Activated B cell treated with CpG ODN at 0.5 μM for 24 hours (primary cell): Measurements from ENCODE around the gene EML3. TPM values are rescaled to one million over a fixed set of nuclear protein-coding genes. Genes with fewer than 3 reads are reported as not detected.
A peak's percentile ranks its signal among the peaks of the same experiment; 100 is the strongest.
"Not testable (repeated sequence)": the region's sequence is repeated elsewhere in the genome, so short reads cannot be mapped to it uniquely, and the experiment has no call there.

Source experiments
- ATAC-seq: fragments of 200-7000 bp; cut with Tn5 transposase; one replicate; pipeline ENCODE4 v1.10.0; 2021; ENCODE audit warnings: low read depth, mild to moderate bottlenecking, moderate library complexity
- CTCF ChIA-PET: fragments of 350-600 bp; sonication (Branson Sonifier 250); formaldehyde crosslinking; loops from one replicate; lab custom pipeline; 2021; ENCODE audit warnings: antibody characterized with exemption; lab: Charles Lee
- POLR2A ChIA-PET: fragments of 350-600 bp; sonication (Branson Sonifier 250); formaldehyde crosslinking; loops from one replicate; lab custom pipeline; 2021; ENCODE audit warnings: antibody characterized with exemption; lab: Charles Lee
- DNase-seq: peaks from one replicate; pipeline ENCODE4 v3.0.0; 2022
- H3K27ac Mint-ChIP-seq: one replicate; pipeline ENCODE4 v1.8.0; 2020; ENCODE audit warnings: mixed read lengths
- H3K27me3 Mint-ChIP-seq: one replicate; pipeline ENCODE4 v1.8.0; 2021; ENCODE audit warnings: mixed read lengths
- H3K36me3 Mint-ChIP-seq: one replicate; pipeline ENCODE4 v1.8.0; 2021; ENCODE audit warnings: low read depth, mixed read lengths
- H3K4me1 Mint-ChIP-seq: one replicate; pipeline ENCODE4 v1.8.0; 2021; ENCODE audit warnings: mixed read lengths
- H3K4me3 Mint-ChIP-seq: one replicate; pipeline ENCODE4 v1.8.0; 2020; ENCODE audit warnings: mild to moderate bottlenecking, mixed read lengths
- H3K9me3 Mint-ChIP-seq: one replicate; pipeline ENCODE4 v1.8.0; 2020; ENCODE audit warnings: mixed read lengths
- intact Hi-C: fragments of 100-400 bp; cut with micrococcal nuclease; formaldehyde crosslinking; loops from one replicate; pipeline ENCODE4 v1.15.1; 2024
- total RNA-seq: library from RNA; stranded (reverse); gene quantifications from 2 replicates; pipeline ENCODE4 v1.2.3, GENCODE V29; 2022
- TF ChIP-seq, protein P1 (sequence below): fragments of 200-600 bp; IDR thresholded peaks from one replicate; pipeline ENCODE4 v1.8.0; 2022; ENCODE audit warnings: antibody characterized with exemption, mild to moderate bottlenecking

EML3 gene
- total RNA-seq, 1 donor from 2014 or later: 128 TPM

DNA sequence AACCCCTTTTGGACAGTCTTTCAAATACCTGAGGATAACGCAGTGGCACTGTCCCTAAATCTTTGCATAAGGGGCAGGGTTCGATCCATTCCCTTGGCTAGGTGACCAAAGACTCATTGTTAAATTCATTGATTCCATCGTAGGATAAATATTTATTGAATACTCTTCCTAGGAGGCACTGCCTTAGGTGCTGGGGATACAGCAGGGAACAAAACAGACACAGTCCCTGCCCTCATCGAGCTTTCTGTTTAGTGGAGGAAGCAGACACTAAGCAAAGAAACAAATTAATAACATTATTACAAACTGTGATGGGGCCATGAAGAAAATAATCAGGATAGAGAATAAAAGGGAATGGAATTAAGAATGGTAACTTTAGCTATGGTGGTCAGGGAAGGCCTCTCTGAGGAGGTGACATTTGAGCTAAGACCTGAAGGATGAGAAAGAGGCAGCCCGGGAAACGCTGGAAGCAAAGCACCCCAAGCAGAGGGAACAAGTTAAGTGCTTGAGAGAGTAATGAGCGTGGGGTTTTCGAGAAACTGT lies 8.5 kb upstream of the EML3 start:
- DNase-seq (no peak), ATAC-seq (no peak)
- peaks cover 19% of the 10 kb centered on the region for H3K4me1 Mint-ChIP-seq
- H3K36me3 Mint-ChIP-seq: peaks cover 42% of the 10 kb centered on the region
- peak overlapping the region; percentile 90 for H3K4me3 Mint-ChIP-seq
- TF ChIP-seq, protein P1, sequence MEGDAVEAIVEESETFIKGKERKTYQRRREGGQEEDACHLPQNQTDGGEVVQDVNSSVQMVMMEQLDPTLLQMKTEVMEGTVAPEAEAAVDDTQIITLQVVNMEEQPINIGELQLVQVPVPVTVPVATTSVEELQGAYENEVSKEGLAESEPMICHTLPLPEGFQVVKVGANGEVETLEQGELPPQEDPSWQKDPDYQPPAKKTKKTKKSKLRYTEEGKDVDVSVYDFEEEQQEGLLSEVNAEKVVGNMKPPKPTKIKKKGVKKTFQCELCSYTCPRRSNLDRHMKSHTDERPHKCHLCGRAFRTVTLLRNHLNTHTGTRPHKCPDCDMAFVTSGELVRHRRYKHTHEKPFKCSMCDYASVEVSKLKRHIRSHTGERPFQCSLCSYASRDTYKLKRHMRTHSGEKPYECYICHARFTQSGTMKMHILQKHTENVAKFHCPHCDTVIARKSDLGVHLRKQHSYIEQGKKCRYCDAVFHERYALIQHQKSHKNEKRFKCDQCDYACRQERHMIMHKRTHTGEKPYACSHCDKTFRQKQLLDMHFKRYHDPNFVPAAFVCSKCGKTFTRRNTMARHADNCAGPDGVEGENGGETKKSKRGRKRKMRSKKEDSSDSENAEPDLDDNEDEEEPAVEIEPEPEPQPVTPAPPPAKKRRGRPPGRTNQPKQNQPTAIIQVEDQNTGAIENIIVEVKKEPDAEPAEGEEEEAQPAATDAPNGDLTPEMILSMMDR: no peak
- no peaks in the 10 kb centered on the region for H3K9me3 Mint-ChIP-seq
- H3K27me3 Mint-ChIP-seq: no peaks in the 10 kb centered on the region
- intact Hi-C loops: no loop called here
- H3K27ac Mint-ChIP-seq: peak overlapping the region; percentile 83
- CTCF ChIA-PET: interaction anchor here (0.9 to 2.7 kb wide), 5 partner anchors 9 to 196 kb away, joined by 3 to 16 read pairs (median 3); partner anchors contain the start of gene TUT1
- POLR2A ChIA-PET: interaction anchor here (0.5 to 5.1 kb wide), 27 partner anchors 9 to 260 kb away, joined by 3 to 109 read pairs (median 5); partner anchors contain the start of genes C11orf98, CSKMT, EEF1G and EML3

DNA sequence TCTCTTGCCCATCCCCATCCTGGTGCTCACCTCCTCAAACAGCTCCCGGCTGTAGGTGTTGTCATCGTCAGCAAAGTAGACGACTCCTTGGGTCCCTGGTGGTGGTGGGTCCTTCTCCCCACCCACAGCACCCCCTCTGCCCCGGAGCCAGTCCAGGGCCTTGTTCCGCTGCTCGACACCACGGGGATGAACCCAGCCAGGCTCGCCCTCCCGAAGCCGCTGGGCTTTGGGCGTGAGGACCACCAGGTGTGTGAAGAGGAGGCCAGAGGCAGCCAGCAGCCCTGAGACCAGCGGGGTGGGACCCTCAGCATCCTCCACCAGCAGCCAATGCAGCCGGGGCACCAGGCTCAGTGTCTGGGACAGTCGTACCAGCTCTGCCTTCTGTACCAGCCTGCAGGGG lies 4.4 kb upstream of the EML3 start:
- CTCF ChIA-PET, H3K9me3 Mint-ChIP-seq, H3K27ac Mint-ChIP-seq, H3K27me3 Mint-ChIP-seq, intact Hi-C loops, POLR2A ChIA-PET, H3K4me3 Mint-ChIP-seq, DNase-seq, ATAC-seq: not testable (repeated sequence)
- peaks cover 36% of the 10 kb centered on the region for H3K36me3 Mint-ChIP-seq
- peaks cover 15% of the 10 kb centered on the region for H3K4me1 Mint-ChIP-seq

DNA sequence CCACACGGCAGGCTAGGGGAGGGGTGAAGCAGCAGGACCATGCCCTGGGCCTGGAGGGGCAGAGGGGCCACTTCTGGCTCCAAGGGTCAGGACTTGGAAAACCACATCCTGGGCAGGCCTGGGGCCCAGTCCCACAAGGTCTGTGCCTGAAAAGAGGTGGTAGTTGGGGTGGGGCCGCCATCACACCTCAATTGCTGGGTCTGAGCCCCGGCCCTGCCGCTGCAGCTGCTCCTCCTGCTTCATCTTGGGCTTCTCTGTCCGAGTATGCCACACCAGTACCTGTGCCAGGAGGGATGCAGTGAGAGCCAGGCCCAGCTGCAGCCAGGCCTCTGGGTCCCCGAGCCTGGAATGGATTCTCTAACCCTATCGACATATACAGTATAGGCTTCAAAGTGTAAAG lies 2.9 kb upstream of the EML3 start:
- Mint-ChIP-seq H3K4me1 (peaks cover 16% of the 10 kb centered on the region), H3K36me3 (peaks cover 38% of the 10 kb centered on the region), H3K4me3 (no peak overlapping the region), H3K27ac (no peak overlapping the region), H3K9me3 (no peaks in the 10 kb centered on the region), H3K27me3 (no peaks in the 10 kb centered on the region)
- ChIA-PET POLR2A (interaction anchor here (0.9 to 1.8 kb wide), 2 partner anchors 49 to 56 kb away, joined by 3 to 5 read pairs; partner anchors contain the start of genes C11orf98, CSKMT, LBHD1 and UQCC3), CTCF (no interaction called here)
- TF ChIP-seq, protein P1: no peak
- DNase-seq: no peak
- ATAC-seq: no peak
- intact Hi-C loops: no loop called here

DNA sequence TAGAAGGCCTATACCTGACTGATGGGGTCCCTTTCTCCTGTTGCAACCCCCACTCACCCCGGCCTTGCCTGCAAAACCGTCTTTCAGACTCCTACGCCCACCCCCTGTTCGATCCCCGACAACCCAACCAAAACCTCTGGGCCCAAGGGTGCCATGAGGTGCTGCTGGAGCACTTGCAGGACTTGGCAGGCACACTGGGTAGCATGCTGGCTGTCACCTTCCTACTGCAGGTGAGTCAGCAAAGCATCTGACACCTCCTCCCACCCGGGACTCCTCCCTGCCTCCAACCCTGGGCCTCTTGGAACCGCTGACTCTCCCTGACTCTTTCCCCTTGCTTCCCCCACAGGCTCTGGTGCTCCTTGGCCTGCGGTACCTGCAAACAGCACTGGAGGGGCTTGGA lies 1.7 kb upstream of the EML3 start:
- H3K27me3 Mint-ChIP-seq: no peaks in the 10 kb centered on the region
- H3K4me1 Mint-ChIP-seq: peaks cover 18% of the 10 kb centered on the region
- POLR2A ChIA-PET: interaction anchor here (1.4 to 5.8 kb wide), 4 partner anchors 13 to 64 kb away, joined by 4 to 63 read pairs (median 28); partner anchors contain the start of genes EEF1G, MTA2, TUT1 and UBXN1
- no peaks in the 10 kb centered on the region for H3K9me3 Mint-ChIP-seq
- H3K36me3 Mint-ChIP-seq: peaks cover 40% of the 10 kb centered on the region
- TF ChIP-seq, protein P1: no peak
- CTCF ChIA-PET: no interaction called here
- ATAC-seq: no peak
- no peak overlapping the region for H3K4me3 Mint-ChIP-seq
- DNase-seq: no peak
- H3K27ac Mint-ChIP-seq: peak overlapping the region; percentile 65
- intact Hi-C loops: loop anchor here (5.0 kb wide), 1 partner anchor 228 kb away; no protein-coding TSS in a partner anchor

DNA sequence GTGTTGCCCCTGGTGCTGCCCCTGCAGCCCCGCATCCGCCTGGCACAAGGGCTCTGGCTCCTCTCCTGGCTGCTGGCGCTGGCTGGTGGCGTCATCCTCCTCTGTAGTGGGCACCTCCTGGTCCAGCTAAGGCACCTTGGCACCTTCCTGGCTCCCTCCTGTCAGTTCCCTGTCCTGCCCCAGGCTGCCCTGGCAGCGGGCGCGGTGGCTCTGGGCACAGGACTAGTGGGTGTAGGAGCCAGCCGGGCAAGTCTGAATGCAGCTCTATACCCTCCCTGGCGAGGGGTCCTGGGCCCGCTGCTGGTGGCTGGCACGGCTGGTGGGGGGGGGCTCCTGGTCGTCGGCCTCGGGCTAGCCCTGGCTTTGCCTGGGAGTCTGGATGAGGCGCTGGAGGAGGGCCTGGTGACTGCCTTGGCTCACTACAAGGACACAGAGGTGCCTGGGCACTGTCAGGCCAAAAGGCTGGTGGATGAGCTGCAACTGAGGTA lies 760 bp upstream of the EML3 start:
- ATAC-seq: no peak
- TF ChIP-seq, protein P1: no peak
- H3K36me3 Mint-ChIP-seq: peaks cover 42% of the 10 kb centered on the region
- peaks cover 22% of the 10 kb centered on the region for H3K4me1 Mint-ChIP-seq
- DNase-seq: no peak
- H3K27ac Mint-ChIP-seq: peak overlapping the region; percentile 66
- no peak overlapping the region for H3K4me3 Mint-ChIP-seq
- H3K9me3 Mint-ChIP-seq: no peaks in the 10 kb centered on the region
- CTCF ChIA-PET: interaction anchor here (0.8 kb wide), 1 partner anchor 36 kb away, joined by 3 read pairs; no protein-coding TSS in a partner anchor
- no peaks in the 10 kb centered on the region for H3K27me3 Mint-ChIP-seq
- intact Hi-C loops: loop anchor here (1.0 to 5.0 kb wide), 4 partner anchors 33 to 229 kb away; partner anchors contain the start of gene GANAB
- POLR2A ChIA-PET: interaction anchor here (0.7 to 5.8 kb wide), 12 partner anchors 8 to 268 kb away, joined by 3 to 63 read pairs (median 6); partner anchors contain the start of genes B3GAT3, C11orf98, CSKMT and EEF1G
